Myocyte (in vitro differentiated cells): ENCODE results near the gene MYCN. TPM values are rescaled to one million over a fixed set of nuclear protein-coding genes. Genes with fewer than 3 reads are reported as not detected.

Experiments
- DNase-seq: peaks from one replicate; pipeline ENCODE4 v3.0.0-alpha.2; 2012; ENCODE audit warnings: low read depth
- total RNA-seq: library from RNA; depleted of rRNA; stranded (reverse); fragments of >200 nt; gene quantifications from 2 replicates; pipeline ENCODE4 v1.2.3, GENCODE V29; 2014

MYCN gene
- total RNA-seq, 1 donor from 2014 or later: not detected

DNA sequence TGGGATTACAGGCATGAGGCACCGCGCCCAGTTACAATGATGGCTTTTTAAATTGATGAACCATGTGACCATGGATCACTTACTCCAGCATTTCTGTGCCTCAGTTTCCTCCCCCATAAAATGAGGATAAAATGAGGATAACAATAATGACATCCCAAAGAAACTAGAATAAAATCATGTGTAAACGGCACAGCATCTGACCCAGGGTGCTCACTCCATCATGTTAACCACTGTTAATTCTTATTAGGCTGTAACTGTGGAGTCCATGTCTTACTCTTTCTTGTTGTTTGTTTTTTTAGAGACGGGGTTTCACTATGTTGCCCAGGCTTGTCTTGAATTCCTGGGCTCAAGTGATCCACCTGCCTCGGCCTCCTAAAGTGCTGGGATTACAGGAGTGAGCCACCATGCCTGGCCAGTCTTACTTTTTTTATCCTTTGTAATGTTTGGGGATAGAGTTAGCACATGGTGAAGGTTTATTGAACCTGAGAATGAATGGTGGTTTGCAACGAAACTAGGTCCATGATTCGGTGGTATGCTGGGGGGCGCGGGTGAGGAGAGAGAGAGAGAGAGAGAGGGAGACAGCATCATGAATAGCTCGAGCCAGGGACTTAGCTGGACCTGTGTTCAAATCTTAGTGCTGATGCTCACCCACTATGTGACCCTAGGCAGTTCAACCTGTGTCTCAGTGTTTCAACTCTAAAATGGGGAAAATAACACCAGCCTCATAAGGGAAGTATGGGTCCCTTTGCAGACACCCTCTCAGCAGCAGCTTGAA is 52.3 kb downstream of the MYCN start:
- DNase-seq: no peak

DNA sequence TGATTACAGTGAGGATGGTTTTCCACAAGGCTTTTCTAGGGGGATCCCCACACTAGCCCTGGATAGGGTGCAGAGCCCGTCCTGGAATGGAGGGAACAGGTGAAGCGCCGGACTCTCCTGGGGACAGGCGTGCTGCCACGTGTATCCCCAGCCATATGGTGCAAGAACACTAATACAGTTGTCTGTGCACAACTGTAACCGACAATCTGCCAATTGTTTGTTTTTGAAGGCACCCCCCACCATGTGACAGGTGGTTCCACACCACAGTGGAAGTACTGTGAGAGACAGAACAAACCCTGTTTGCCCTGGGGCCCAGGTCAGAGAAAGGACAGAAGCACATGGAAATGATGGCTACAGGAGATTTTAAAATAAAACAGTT is 52.9 kb downstream of the MYCN start:
- DNase-seq: no peak

DNA sequence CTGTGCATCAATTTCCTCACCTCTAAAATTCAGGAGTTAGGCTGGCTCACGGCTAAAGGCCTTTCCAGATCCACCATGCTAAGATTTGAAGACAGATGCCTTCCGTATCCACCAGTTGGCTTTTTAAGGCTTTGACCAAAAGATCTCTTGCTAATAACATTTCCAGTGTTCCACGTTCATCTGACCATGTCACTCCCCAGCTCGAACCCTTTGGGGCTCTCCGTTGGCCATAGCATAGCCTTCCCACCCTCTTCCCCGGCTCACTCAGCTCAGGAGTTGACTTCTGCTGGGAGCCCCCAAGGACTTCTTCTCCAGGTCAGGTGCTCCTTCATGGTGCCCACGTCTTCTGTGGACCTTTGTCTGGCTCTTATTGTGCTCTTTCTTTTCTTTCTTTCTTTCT is 53.3 kb downstream of the MYCN start:
- DNase-seq: no peak

DNA sequence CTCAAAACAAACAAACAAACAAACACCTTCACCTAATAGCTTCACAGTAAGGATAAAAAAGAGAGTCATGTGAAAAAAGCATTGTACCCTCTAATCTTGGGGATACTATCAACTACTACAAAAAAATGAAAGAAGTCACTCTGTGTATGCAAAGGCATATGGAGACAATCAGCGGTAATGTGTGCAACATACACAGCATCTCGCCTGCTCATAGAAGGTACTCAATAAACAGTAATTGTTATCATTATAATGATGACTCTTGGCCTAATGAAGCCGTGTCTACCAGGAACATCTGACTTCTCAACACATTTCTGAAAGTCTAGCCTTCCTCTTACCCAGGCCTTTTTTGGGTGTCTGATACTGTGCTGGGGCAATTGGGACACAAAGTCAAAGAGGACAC is 55.3 kb downstream of the MYCN start:
- DNase-seq: no peak
